GM18499 (cell line): ENCODE data around the gene KTN1.

ENCODE experiments used
- ATAC-seq: cut with Tn5 transposase; IDR thresholded peaks from one replicate; pipeline ENCODE4 v1.9.1; 2021; ENCODE audit warnings: moderate number of reproducible peaks; ENCODE audit not compliant: insufficient read depth, unreplicated experiment

KTN1 gene

GRCh38 chr14:55574988-55575387, 5.0 kb upstream of the KTN1 start:
- no peak for ATAC-seq

DNA sequence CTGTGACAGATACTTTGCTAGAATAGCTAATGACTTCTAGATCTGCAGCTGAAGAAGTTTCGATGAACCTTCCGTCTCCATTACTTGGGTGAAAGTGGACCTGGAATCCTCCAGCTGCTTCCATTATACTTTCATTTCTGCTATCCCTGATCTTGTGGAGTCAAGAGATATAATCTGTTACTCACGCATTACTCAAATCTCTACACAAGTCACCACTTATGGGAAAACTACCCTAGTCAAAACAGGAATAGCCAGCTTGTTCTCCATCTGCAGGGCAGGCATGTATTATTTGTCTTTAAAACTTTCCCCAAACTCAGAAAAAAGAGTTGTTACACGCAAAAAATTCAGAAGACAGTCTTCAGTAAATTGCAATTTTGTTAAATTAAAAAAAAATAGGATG, 2.8 kb upstream of the KTN1 start:
- no peak for ATAC-seq

GRCh38 chr14:55578511-55578910, 1.5 kb upstream of the KTN1 start:
- no peak for ATAC-seq

- no peak for ATAC-seq
Measured at GRCh38 chr14:55580470-55581341, 699 bp downstream of the KTN1 start.

GRCh38 chr14:55581342-55581771, 1.4 kb downstream of the KTN1 start:
- ATAC-seq: no peak

DNA sequence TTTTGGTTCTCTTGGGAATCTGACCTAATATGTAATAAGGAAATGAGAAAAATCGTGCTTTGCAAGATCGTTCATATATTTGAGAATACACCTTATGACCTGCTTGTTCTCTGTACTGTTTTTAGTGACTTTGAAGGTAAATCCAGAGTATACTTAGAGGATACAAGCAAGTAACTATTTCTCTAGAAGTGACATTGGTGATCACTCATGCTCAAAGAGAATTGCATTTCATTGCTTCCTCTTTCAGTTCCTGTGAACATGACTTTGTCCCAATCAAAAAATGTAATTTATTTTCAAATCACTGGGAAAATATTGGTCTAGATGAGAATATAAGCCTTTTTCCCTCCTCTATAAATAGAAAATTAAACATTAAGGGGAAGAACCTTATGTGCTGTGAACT, 2.7 kb downstream of the KTN1 start:
- no peak for ATAC-seq

- no peak for ATAC-seq
Measured at GRCh38 chr14:55583942-55584468, 4.0 kb downstream of the KTN1 start.

- no peak for ATAC-seq
Measured at GRCh38 chr14:55585854-55586253, 5.8 kb downstream of the KTN1 start.

GRCh38 chr14:55586411-55586810, 6.4 kb downstream of the KTN1 start:
- ATAC-seq: no peak

- no peak for ATAC-seq
Measured at GRCh38 chr14:55587847-55588246, 7.8 kb downstream of the KTN1 start.

GRCh38 chr14:55588259-55588699, 8.3 kb downstream of the KTN1 start:
- no peak for ATAC-seq

- ATAC-seq: no peak
Measured at GRCh38 chr14:55589171-55589570, 9.2 kb downstream of the KTN1 start.

DNA sequence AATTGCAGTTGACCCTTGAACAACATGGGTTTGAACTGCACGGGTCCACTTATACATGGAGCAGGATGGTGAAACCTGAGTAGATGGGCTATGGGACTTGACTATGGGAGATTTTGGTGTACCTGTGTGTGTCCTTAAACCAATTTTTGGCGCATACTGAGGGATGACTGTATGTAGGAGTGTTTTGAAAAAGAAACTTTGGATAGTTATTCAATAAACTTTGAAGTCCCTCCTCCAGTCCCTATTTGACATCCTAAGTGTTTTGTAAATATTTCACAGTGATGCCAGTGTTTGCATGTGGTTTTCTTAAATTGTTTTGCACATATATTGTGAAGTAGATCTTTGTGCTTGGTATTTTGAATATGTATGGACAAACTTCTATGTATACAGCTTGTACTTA, 12.4 kb downstream of the KTN1 start:
- ATAC-seq: no peak

DNA sequence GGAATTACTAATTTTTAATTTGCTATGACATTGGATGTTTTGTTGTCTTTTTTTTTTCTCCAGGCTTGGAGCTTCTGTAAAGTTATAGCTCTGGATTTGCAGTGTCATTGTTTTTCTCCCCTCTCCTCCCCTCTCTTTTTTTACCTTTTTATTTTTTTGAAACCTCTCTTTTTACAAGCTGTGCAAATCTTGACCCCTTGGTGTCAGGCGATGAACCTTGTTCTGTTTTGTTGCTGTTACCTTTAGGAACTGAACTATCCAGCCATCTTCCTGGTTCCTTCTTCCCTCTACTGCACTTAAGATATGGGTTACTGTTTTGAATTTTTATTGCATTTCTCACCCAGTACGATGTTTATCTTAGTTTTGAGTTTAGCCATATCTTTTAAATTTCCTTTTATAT, 13.7 kb downstream of the KTN1 start:
- no peak for ATAC-seq

- ATAC-seq: no peak
Measured at GRCh38 chr14:55599250-55599879, 19.4 kb downstream of the KTN1 start.

GRCh38 chr14:55600784-55601561, 21.0 kb downstream of the KTN1 start:
- ATAC-seq: no peak

- no peak for ATAC-seq
Measured at GRCh38 chr14:55603401-55603953, 23.5 kb downstream of the KTN1 start.

DNA sequence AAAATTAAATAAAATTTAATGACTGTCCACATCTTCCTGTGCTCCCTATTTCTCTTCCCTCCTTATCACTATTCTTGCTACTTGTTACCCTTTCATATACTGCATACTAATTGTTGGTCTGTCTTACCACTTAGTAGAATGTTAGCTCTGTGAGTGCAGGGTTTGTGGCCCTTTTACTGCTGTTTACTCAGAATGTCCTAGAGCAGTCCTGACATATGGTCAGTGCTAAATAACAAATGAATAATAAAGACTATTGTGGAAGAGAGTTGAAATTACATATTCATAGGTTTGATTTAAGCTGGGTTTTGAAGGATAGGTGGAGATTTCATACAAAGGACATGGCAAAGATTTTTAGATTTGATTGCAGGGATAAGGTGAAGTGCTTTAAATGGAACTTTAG, 24.5 kb downstream of the KTN1 start:
- no peak for ATAC-seq

DNA sequence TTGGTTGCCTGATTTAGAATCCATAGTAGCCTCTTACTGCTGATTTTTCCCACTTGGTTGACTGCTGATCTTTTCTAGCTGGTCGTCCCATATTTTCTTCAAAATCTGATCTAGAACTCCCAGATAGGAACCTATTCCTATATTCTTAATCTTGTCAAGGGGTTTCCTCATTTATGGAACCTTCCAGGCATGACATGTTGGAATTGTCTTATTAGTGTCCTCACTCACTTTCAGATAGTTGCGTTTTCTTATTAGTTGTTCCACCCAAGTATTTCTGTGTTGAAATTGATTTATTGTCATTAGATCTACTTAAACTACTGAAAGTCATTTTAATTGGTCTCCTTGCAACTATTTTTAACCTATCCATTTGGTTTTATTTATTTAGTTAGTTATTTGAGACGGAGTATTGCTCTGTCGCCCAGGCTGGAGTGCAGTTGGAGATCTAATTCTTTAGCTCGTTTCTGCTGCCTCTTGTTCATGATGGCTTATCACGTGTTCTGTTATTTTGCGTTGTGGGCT, 25.0 kb downstream of the KTN1 start:
- no peak for ATAC-seq

- no peak for ATAC-seq
Measured at GRCh38 chr14:55605793-55606192, 25.8 kb downstream of the KTN1 start.
